ENCODE results near the gene BDNF. TPM values are rescaled to one million over a fixed set of nuclear protein-coding genes. Genes with fewer than 3 reads are reported as not detected.

Gene BDNF
- total and polyA plus RNA-seq, 2 experiments from 2014 or later = 0.36 to 0.37 TPM

- Histone ChIP-seq H3K4me3 (no peak overlapping the region), H3K27ac (no peak overlapping the region), H3K27me3 (peaks cover 64% of the 10 kb centered on the region), H3K9me3 (ENCODE audit: low read depth) (no peaks in the 10 kb centered on the region), H3K4me1 (ENCODE audit: low read depth) (peaks cover 2% of the 10 kb centered on the region), H3K36me3 (no peaks in the 10 kb centered on the region)
- no peak for TF ChIP-seq CTCF (IDR thresholded peaks at IDR 0.05; ENCODE audit: low read depth, low read length)
- peak in 1 of 2 donors; percentile 49 for DNase-seq (ENCODE audit: low read depth in 1 of 2, low spot score in 1 of 2)
Measured at GRCh38 chr11:27703481-27703880, 3.2 kb upstream of the BDNF start.

- no peak for TF ChIP-seq CTCF (IDR thresholded peaks at IDR 0.05; ENCODE audit: low read depth, low read length)
- DNase-seq (ENCODE audit: low read depth in 1 of 2, low spot score in 1 of 2) = no peak
- no peaks in the 10 kb centered on the region for H3K36me3 ChIP-seq
- peaks cover 5% of the 10 kb centered on the region for H3K4me1 ChIP-seq (ENCODE audit: low read depth)
- peaks cover 68% of the 10 kb centered on the region for H3K27me3 ChIP-seq
- H3K4me3 ChIP-seq = no peak overlapping the region
- no peak overlapping the region for H3K27ac ChIP-seq
- H3K9me3 ChIP-seq (ENCODE audit: low read depth) = no peaks in the 10 kb centered on the region
Measured at GRCh38 chr11:27702811-27703210, 2.6 kb upstream of the BDNF start.

GRCh38 chr11:27701355-27702105, 1.3 kb upstream of the BDNF start:
- peak; percentile 35 for TF ChIP-seq CTCF (IDR thresholded peaks at IDR 0.05; ENCODE audit: low read depth, low read length)
- Histone ChIP-seq H3K36me3 (no peaks in the 10 kb centered on the region), H3K27me3 (peaks cover 80% of the 10 kb centered on the region), H3K27ac (no peak overlapping the region), H3K4me3 (peak overlapping the region; percentile 42), H3K9me3 (ENCODE audit: low read depth) (no peaks in the 10 kb centered on the region), H3K4me1 (ENCODE audit: low read depth) (peaks cover 5% of the 10 kb centered on the region)
- DNase-seq (ENCODE audit: low read depth in 1 of 2, low spot score in 1 of 2) = peak; percentile 42 to 75

GRCh38 chr11:27699926-27700350, 317 bp downstream of the BDNF start:
- Histone ChIP-seq H3K36me3 (no peaks in the 10 kb centered on the region), H3K4me1 (ENCODE audit: low read depth) (peaks cover 5% of the 10 kb centered on the region), H3K27me3 (peaks cover 89% of the 10 kb centered on the region), H3K27ac (no peak overlapping the region), H3K9me3 (ENCODE audit: low read depth) (no peaks in the 10 kb centered on the region), H3K4me3 (peak overlapping the region; percentile 42)
- no peak for DNase-seq (ENCODE audit: low read depth in 1 of 2, low spot score in 1 of 2)
- TF ChIP-seq CTCF (IDR thresholded peaks at IDR 0.05; ENCODE audit: low read depth, low read length) = no peak

- no peak for TF ChIP-seq CTCF (IDR thresholded peaks at IDR 0.05; ENCODE audit: low read depth, low read length)
- Histone ChIP-seq H3K4me3 (peak overlapping the region; percentile 42), H3K4me1 (ENCODE audit: low read depth) (peaks cover 5% of the 10 kb centered on the region), H3K9me3 (ENCODE audit: low read depth) (no peaks in the 10 kb centered on the region), H3K36me3 (no peaks in the 10 kb centered on the region), H3K27me3 (peaks cover 84% of the 10 kb centered on the region), H3K27ac (no peak overlapping the region)
- peak; percentile 47 to 61 for DNase-seq (ENCODE audit: low read depth in 1 of 2, low spot score in 1 of 2)
Measured at GRCh38 chr11:27699242-27699925, 871 bp downstream of the BDNF start.
